PC-3 (cell line): ENCODE data around the gene LYG2. TPM values are rescaled to one million over a fixed set of nuclear protein-coding genes. Genes with fewer than 3 reads are reported as not detected.

Experiments used
- ATAC-seq: fragments of 200-7000 bp; cut with Tn5 transposase; 2 replicates; pipeline ENCODE4 v1.9.1; 2020; ENCODE audit warnings: mild to moderate bottlenecking, moderate library complexity
- BruUV-seq: library from RNA; stranded (reverse); fragments of 400-500 nt; replicated peaks from 2 replicates; lab custom pipeline; 2021; lab: Mats Ljungman, UMichigan
- CTCF ChIA-PET: fragments of 300-600 bp; sonication (Branson Sonifier 250); formaldehyde crosslinking; loops from one replicate; lab custom pipeline; 2022; ENCODE audit warnings: antibody characterized with exemption; lab: Charles Lee
- POLR2A ChIA-PET: fragments of 300-600 bp; sonication (Branson Sonifier 250); formaldehyde crosslinking; loops from one replicate; lab custom pipeline; 2022; ENCODE audit warnings: antibody characterized with exemption; ENCODE audit not compliant: unreplicated experiment; lab: Charles Lee
- DNase-seq: peaks from one replicate; pipeline ENCODE4 v3.0.0-alpha.2; 2015
- H2AFZ ChIP-seq: fragments of 300-600 bp; sonication (generic); 2 replicates; pipeline ENCODE4 v1.6.0; 2016; ENCODE audit warnings: antibody characterized with exemption, low read length
- H3F3A ChIP-seq: fragments of 300-600 bp; sonication (generic); one replicate; pipeline ENCODE4 v1.6.0; 2017; ENCODE audit warnings: antibody characterized with exemption, low read length, control low read depth, mild to moderate bottlenecking; ENCODE audit not compliant: unreplicated experiment
- H3K27ac ChIP-seq: fragments of 300-600 bp; sonication (generic); 2 replicates; pipeline ENCODE4 v1.5.1; 2016; ENCODE audit warnings: mild to moderate bottlenecking, low read length
- H3K27me3 ChIP-seq: fragments of 300-600 bp; sonication (generic); 2 replicates; pipeline ENCODE4 v1.6.1; 2016; ENCODE audit warnings: low read length, mixed read lengths
- H3K36me3 ChIP-seq: fragments of 300-600 bp; sonication (generic); 2 replicates; pipeline ENCODE4 v1.6.1; 2016; ENCODE audit warnings: low read depth, mixed run types, low read length, mixed read lengths
- H3K4me1 ChIP-seq: fragments of 300-600 bp; sonication (generic); 2 replicates; pipeline ENCODE4 v1.5.1; 2016; ENCODE audit warnings: low read length; ENCODE audit not compliant: insufficient read depth
- H3K4me2 ChIP-seq: fragments of 300-600 bp; sonication (generic); 2 replicates; pipeline ENCODE4 v1.6.0; 2016; ENCODE audit warnings: low read length
- H3K4me3 ChIP-seq: fragments of 300-600 bp; sonication (generic); 2 replicates; pipeline ENCODE4 v1.5.1; 2016; ENCODE audit warnings: mild to moderate bottlenecking, low read length, mixed read lengths
- H3K79me2 ChIP-seq: fragments of 300-600 bp; sonication (generic); 2 replicates; pipeline ENCODE4 v1.6.1; 2017; ENCODE audit warnings: low read length, mixed read lengths
- H3K9ac ChIP-seq: fragments of 300-600 bp; sonication (generic); 2 replicates; pipeline ENCODE4 v1.6.0; 2016; ENCODE audit warnings: mild to moderate bottlenecking, low read length
- H3K9me2 ChIP-seq: fragments of 300-600 bp; sonication (generic); replicated peaks from 2 replicates; pipeline ENCODE4 v1.6.1; 2016; ENCODE audit warnings: mixed run types, low read length, mixed read lengths
- H3K9me3 ChIP-seq: fragments of 300-600 bp; sonication (generic); 2 replicates; pipeline ENCODE4 v1.6.1; 2016; ENCODE audit warnings: low read length, mixed read lengths
- H4K20me1 ChIP-seq: fragments of 300-600 bp; sonication (generic); 2 replicates; pipeline ENCODE4 v1.6.1; 2016; ENCODE audit warnings: low read length, mixed read lengths
- EZH2 ChIP-seq: fragments of 300-600 bp; sonication (generic); IDR thresholded peaks from one replicate; pipeline ENCODE4 v1.6.1; 2017; ENCODE audit warnings: antibody characterized with exemption, mild to moderate bottlenecking, low read length; ENCODE audit not compliant: unreplicated experiment
- EZH2phosphoT487 ChIP-seq: fragments of 300-600 bp; sonication (generic); IDR thresholded peaks from 2 replicates; pipeline ENCODE4 v1.6.1; 2018; ENCODE audit warnings: mild to moderate bottlenecking, antibody characterized with exemption, low read length, borderline replicate concordance
- intact Hi-C: fragments of 100-400 bp; cut with micrococcal nuclease; formaldehyde crosslinking; loops from 2 replicates; pipeline ENCODE4 v1.9.0; 2023
- total RNA-seq: library from RNA; depleted of rRNA; stranded (reverse); fragments of >200 nt; gene quantifications from 2 replicates; pipeline ENCODE4 v1.2.3, GENCODE V29; 2014
- TF ChIP-seq, protein P1 (sequence below): fragments of 300-600 bp; sonication (generic); conservative IDR thresholded peaks from 2 replicates; pipeline ENCODE4 v1.5.1; 2017; ENCODE audit warnings: antibody characterized with exemption, low read depth, mild to moderate bottlenecking, low read length

LYG2 gene
- total RNA-seq, 1 experiment from 2014 or later: not detected

DNA sequence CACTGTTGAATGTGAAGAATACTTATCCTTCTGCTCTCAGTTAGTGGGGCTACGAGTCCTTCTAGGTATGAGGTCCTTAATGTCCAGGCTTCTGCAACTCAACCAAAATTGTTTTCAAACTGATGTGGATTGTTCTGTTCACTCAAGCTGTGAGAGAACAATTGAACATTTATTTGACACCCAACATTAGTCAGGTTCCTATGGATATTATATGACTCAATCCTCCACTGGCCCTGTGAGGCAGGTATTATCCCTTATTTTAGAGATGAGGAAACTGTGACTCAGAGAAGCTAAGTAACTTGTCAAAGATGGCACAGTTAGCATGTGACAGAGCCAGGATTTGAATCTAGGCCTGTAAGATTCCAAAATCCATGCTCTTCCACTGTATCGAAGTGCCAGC, 1.2 kb upstream of the LYG2 start:
- CTCF ChIA-PET: no interaction called here

GRCh38 chr2:99249951-99250350, 5.5 kb downstream of the LYG2 start:
- Histone ChIP-seq H3K9ac (no peak overlapping the region), H3K4me2 (no peak overlapping the region), H3K27ac (no peak overlapping the region), H3K4me3 (no peak overlapping the region), H2AFZ (no peak overlapping the region), H3K27me3 (no peaks in the 10 kb centered on the region), H3F3A (no peaks in the 10 kb centered on the region), H3K36me3 (no peaks in the 10 kb centered on the region), H3K9me2 (no peaks in the 10 kb centered on the region), H3K9me3 (no peaks in the 10 kb centered on the region), H4K20me1 (no peaks in the 10 kb centered on the region), H3K4me1 (no peaks in the 10 kb centered on the region), H3K79me2 (no peaks in the 10 kb centered on the region)
- intact Hi-C loops: no loop called here
- TF ChIP-seq, protein P1, sequence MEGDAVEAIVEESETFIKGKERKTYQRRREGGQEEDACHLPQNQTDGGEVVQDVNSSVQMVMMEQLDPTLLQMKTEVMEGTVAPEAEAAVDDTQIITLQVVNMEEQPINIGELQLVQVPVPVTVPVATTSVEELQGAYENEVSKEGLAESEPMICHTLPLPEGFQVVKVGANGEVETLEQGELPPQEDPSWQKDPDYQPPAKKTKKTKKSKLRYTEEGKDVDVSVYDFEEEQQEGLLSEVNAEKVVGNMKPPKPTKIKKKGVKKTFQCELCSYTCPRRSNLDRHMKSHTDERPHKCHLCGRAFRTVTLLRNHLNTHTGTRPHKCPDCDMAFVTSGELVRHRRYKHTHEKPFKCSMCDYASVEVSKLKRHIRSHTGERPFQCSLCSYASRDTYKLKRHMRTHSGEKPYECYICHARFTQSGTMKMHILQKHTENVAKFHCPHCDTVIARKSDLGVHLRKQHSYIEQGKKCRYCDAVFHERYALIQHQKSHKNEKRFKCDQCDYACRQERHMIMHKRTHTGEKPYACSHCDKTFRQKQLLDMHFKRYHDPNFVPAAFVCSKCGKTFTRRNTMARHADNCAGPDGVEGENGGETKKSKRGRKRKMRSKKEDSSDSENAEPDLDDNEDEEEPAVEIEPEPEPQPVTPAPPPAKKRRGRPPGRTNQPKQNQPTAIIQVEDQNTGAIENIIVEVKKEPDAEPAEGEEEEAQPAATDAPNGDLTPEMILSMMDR: no peak
- TF ChIP-seq EZH2 (no peak), EZH2phosphoT487 (no peak)
- DNase-seq: no peak
- no TSS peak for BruUV-seq
- ATAC-seq: no peak
- ChIA-PET CTCF (no interaction called here), POLR2A (no interaction called here)

More for the DNA sequence above, 1.2 kb upstream of the LYG2 start:
- Histone ChIP-seq H3K9ac (no peak overlapping the region), H4K20me1 (no peaks in the 10 kb centered on the region), H3K4me3 (no peak overlapping the region), H3K4me2 (peak overlapping the region; percentile 9), H3K9me2 (no peaks in the 10 kb centered on the region), H3K79me2 (no peaks in the 10 kb centered on the region), H3K4me1 (peaks cover 14% of the 10 kb centered on the region), H3K27ac (peak overlapping the region; percentile 43), H3F3A (no peaks in the 10 kb centered on the region), H3K27me3 (no peaks in the 10 kb centered on the region), H3K9me3 (no peaks in the 10 kb centered on the region), H3K36me3 (no peaks in the 10 kb centered on the region), H2AFZ (no peak overlapping the region)
- TF ChIP-seq EZH2phosphoT487 (no peak), EZH2 (no peak)
- TF ChIP-seq, protein P1: no peak
- BruUV-seq: no TSS peak
- POLR2A ChIA-PET: no interaction called here
- DNase-seq: peak; percentile 83
- ATAC-seq: peak; percentile 94
- intact Hi-C loops: loop anchor here (1.0 kb wide), 1 partner anchor 31 kb away; no protein-coding TSS in a partner anchor

- POLR2A ChIA-PET: no interaction called here
- no peaks in the 10 kb centered on the region for H3K9me3 ChIP-seq
- TF ChIP-seq EZH2 (no peak), EZH2phosphoT487 (no peak)
- TF ChIP-seq, protein P1: no peak
- DNase-seq (no peak), ATAC-seq (no peak)
- H3K79me2 ChIP-seq: no peaks in the 10 kb centered on the region
- H3K27me3 ChIP-seq: no peaks in the 10 kb centered on the region
- no peaks in the 10 kb centered on the region for H4K20me1 ChIP-seq
- no peaks in the 10 kb centered on the region for H3K4me1 ChIP-seq
- intact Hi-C loops: no loop called here
- no peak overlapping the region for H3K9ac ChIP-seq
- H3K9me2 ChIP-seq: no peaks in the 10 kb centered on the region
- H3K4me3 ChIP-seq: no peak overlapping the region
- CTCF ChIA-PET: no interaction called here
- BruUV-seq: no TSS peak
- no peak overlapping the region for H3K4me2 ChIP-seq
- H2AFZ ChIP-seq: no peak overlapping the region
- H3K27ac ChIP-seq: no peak overlapping the region
- H3F3A ChIP-seq: no peaks in the 10 kb centered on the region
- no peaks in the 10 kb centered on the region for H3K36me3 ChIP-seq
Measured at GRCh38 chr2:99242151-99242550, 13.3 kb downstream of the LYG2 start.
